Right hindlimb (tissue), 1 donor: Measurements from ENCODE around the gene IL16.

ENCODE experiments used
- DNase-seq: peaks from one replicate; pipeline ENCODE4 v3.0.0-alpha.2; 2018

IL16 gene

DNA sequence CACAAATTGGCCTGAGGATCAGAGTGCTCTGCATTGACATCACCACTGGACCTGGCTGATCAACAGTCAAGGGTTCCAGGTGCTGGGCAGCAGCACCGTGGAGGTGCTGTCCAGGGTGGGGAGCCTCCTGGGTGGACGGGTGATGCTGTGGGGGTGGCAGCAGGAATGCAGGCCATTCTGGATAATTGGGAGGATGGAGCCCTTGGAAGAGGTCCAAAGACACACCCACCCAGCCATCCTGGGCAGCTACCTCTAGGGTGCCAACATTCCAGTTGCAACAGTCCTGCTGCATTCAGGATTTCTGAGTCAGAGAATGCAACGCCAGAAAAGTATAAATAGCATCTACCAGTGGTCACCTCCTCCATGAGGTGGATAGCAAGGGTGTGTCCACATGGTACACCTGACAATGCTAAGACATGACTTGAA, 100.5 kb downstream of the IL16 start:
- DNase-seq: no peak

- DNase-seq: no peak
Observed at GRCh38 chr15:81297603-81298575, 101.2 kb downstream of the IL16 start.

DNA sequence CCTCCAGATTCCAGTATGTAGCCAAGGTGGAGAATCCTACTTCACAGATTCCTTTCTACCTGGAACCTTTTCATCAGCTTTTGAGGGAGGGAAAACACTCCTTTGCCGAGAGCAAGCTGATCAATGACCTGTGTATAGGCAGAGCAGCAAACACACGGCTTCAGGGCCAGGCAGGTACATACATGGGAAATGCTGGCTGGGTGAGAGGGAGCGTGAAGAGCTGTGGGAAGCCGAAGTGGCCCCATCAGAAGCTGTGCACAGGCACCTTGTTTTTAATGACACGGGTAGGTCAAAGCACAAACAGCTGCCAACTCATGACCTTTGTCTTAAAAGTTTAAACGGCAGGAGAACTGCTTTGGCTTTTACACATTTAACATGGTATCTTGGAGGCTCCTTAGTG, 101.9 kb downstream of the IL16 start:
- DNase-seq: no peak

GRCh38 chr15:81299156-81299555, 102.5 kb downstream of the IL16 start:
- DNase-seq: no peak

DNA sequence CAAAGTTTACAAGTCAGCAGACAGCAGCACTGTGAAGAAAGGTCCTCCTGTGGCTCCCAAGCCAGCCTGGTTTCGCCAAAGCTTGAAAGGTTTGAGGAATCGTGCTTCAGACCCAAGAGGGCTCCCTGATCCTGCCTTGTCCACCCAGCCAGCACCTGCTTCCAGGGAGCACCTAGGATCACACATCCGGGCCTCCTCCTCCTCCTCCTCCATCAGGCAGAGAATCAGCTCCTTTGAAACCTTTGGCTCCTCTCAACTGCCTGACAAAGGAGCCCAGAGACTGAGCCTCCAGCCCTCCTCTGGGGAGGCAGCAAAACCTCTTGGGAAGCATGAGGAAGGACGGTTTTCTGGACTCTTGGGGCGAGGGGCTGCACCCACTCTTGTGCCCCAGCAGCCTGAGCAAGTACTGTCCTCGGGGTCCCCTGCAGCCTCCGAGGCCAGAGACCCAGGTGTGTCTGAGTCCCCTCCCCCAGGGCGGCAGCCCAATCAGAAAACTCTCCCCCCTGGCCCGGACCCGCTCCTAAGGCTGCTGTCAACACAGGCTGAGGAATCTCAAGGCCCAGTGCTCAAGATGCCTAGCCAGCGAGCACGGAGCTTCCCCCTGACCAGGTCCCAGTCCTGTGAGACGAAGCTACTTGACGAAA, 103.1 kb downstream of the IL16 start:
- no peak for DNase-seq

GRCh38 chr15:81301385-81301784, 104.7 kb downstream of the IL16 start:
- no peak for DNase-seq

DNA sequence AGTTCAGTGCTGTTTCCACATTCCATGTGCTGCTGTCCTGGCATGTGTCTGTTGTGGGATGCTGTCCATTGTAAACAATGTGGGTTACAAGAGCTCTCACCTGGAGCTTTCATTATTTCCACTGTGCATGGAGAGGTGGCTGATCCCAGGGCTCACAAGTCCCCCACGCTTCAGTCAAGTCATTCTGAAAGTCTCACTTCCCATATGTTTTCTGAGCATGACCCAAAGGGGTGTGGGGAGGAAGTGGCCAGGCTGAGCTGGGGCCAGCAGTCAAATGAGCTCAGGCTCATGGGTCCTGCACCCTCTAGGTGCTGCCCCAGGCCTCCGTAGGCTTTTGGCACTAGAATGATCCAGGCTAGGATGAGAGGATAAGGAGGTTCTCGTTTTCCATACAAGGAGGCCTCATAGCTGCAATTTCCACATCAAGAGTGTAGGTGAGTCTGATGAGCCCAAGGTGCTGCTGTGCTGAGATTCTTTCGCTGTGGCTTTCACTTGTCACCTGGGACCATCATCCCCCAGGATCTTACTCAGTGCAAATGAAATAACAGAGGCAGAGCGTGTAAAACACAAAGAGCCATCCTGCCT, 105.2 kb downstream of the IL16 start:
- DNase-seq: no peak

GRCh38 chr15:81302701-81303109, 106.0 kb downstream of the IL16 start:
- no peak for DNase-seq

GRCh38 chr15:81303244-81304225, 106.9 kb downstream of the IL16 start:
- DNase-seq: no peak

GRCh38 chr15:81304226-81304625, 107.5 kb downstream of the IL16 start:
- DNase-seq: no peak

DNA sequence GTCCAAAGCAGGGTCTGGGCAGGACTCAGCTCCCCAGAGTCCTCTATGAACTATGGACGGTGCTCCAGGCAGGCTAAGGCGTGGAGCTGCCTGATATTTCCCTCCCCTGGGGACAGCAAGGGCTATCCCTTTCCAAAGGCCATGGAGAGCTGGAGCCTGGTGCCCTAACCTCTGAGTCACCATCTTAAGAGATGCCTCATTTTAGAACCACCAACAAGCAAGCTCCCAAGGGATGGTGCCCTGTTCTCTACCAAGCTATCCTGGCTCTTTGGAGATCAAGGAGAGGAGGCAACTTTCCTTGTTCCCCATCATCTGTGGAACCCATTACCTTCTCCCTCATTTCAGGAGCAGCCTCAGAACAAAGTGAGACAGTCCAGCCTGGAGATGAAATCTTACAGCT, 111.6 kb downstream of the IL16 start:
- DNase-seq: no peak

GRCh38 chr15:81309647-81310450, 113.2 kb downstream of the IL16 start:
- peak; percentile 39 for DNase-seq

DNA sequence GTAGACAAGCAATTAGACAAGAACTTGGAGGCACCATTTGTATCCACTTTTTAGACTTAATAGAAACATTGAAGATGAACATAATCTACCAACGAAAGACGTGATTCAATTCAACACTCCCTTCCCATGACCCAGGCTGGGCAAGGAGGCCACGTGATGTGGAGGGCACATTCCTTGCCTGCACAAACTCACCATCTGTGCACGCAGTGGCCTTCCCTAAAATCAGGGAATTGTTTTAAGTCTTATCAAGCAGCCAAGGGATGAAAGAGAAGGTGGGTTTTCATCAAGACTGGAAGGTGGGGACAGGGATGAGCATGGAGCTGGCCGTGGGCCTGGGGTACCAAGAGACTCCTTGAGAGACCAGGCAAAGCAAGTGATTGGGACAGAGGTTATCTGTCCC, 113.8 kb downstream of the IL16 start:
- DNase-seq: no peak

DNA sequence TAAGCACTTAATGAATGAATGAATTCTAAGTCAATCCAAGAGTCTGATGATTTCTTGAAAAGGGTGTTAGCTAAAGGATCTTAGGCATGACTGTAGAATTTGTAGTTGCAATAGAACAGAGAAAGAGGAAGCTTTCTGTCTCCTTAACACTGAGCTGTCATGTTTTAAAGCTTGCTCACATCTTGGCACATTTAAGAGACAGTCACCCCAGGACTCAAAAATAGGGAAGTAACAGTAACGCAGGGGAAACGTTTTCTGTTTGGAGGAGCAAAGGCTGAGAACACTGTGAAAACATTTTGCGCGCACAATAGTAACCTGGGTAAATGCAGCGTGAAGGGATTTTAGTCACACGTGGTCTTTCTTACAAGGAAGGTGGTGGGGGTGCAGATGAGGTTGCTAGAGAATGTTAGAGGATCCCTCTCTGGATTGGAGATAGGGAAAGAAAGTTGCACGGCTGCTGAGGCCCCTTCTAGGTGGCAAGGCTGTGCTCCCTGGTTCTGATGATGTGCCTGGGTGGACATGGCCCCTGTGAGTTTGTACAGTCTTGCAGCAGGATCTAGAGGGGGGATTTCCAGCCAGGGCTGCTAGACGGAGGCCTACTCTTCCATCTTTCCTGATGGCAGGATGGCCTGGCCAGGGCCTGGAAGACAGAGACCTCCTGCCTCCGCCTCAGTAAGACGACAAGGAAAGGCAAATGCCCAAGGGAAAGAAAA, 115.2 kb downstream of the IL16 start:
- no peak for DNase-seq

- no peak for DNase-seq
Observed at GRCh38 chr15:81312790-81313543, 116.3 kb downstream of the IL16 start.

- no peak for DNase-seq
Observed at GRCh38 chr15:81313686-81314085, 117.0 kb downstream of the IL16 start.

- no peak for DNase-seq
Observed at GRCh38 chr15:81314378-81314777, 117.7 kb downstream of the IL16 start.

- DNase-seq: no peak
Observed at GRCh38 chr15:81315452-81316175, 118.9 kb downstream of the IL16 start.

- DNase-seq: no peak
Observed at GRCh38 chr15:81316267-81316666, 119.6 kb downstream of the IL16 start.

- no peak for DNase-seq
Observed at GRCh38 chr15:81317642-81318017, 121.0 kb downstream of the IL16 start.
